HG03575 (cell line): ENCODE data around the gene CHPT1.

Source experiments
- ATAC-seq: cut with Tn5 transposase; IDR thresholded peaks from one replicate; pipeline ENCODE4 v1.9.1; 2021; ENCODE audit not compliant: unreplicated experiment, insufficient number of reproducible peaks, low FRiP score; ENCODE audit errors: extremely low read depth

Gene CHPT1

GRCh38 chr12:101747697-101748096 lies 50.3 kb downstream of the CHPT1 start:
- ATAC-seq: no peak

- ATAC-seq: no peak
These were observed 51.5 kb downstream of the CHPT1 start for GRCh38 chr12:101748907-101749306.

- no peak for ATAC-seq
These were observed 52.2 kb downstream of the CHPT1 start for GRCh38 chr12:101749657-101750056.

GRCh38 chr12:101750152-101750551 lies 52.7 kb downstream of the CHPT1 start:
- no peak for ATAC-seq

GRCh38 chr12:101759396-101760047 lies 62.1 kb downstream of the CHPT1 start:
- no peak for ATAC-seq

GRCh38 chr12:101761350-101761749 lies 63.9 kb downstream of the CHPT1 start:
- no peak for ATAC-seq

GRCh38 chr12:101761781-101762180 lies 64.3 kb downstream of the CHPT1 start:
- no peak for ATAC-seq

- ATAC-seq: no peak
These were observed 65.9 kb downstream of the CHPT1 start for GRCh38 chr12:101763246-101763931.

- no peak for ATAC-seq
These were observed 66.8 kb downstream of the CHPT1 start for GRCh38 chr12:101764051-101764792.

- ATAC-seq: no peak
These were observed 70.1 kb downstream of the CHPT1 start for GRCh38 chr12:101767537-101767936.

GRCh38 chr12:101768781-101769180 lies 71.3 kb downstream of the CHPT1 start:
- no peak for ATAC-seq

- no peak for ATAC-seq
These were observed 72.4 kb downstream of the CHPT1 start for GRCh38 chr12:101769865-101770264.

GRCh38 chr12:101772012-101772775 lies 74.8 kb downstream of the CHPT1 start:
- ATAC-seq: no peak

- ATAC-seq: no peak
These were observed 76.3 kb downstream of the CHPT1 start for GRCh38 chr12:101773650-101774162.

- ATAC-seq: no peak
These were observed 78.4 kb downstream of the CHPT1 start for GRCh38 chr12:101775816-101776215.

GRCh38 chr12:101777485-101777884 lies 80.0 kb downstream of the CHPT1 start:
- no peak for ATAC-seq

- no peak for ATAC-seq
These were observed 80.5 kb downstream of the CHPT1 start for GRCh38 chr12:101777978-101778377.
